ENCODE data around the gene CEMIP. TPM values are rescaled to one million over a fixed set of nuclear protein-coding genes. Genes with fewer than 3 reads are reported as not detected.
A peak's percentile ranks its signal among the peaks of the same experiment; 100 is the strongest.

CEMIP gene
- total and polyA plus RNA-seq, 12 donors, result 0.01 to 1.9 (median 0.23) TPM; not detected in 1

GRCh38 chr15:80989081-80989517 is 209.9 kb downstream of the CEMIP start:
- peaks cover 3 to 77% (median 70%) of the 10 kb centered on the region in 9 donors for H3K4me1 ChIP-seq
- H3K36me3 ChIP-seq, result no peaks in the 10 kb centered on the region
- no peak for DNase-seq
- TF ChIP-seq CTCF (IDR thresholded peaks at IDR 0.05), result no peak
- intact Hi-C loops (cut with DNase I), result no loop called here
- ATAC-seq, result peak in 2 of 8 donors; percentile 0 to 3
- H3K27me3 ChIP-seq, result no peaks in the 10 kb centered on the region
- H3K4me3 ChIP-seq, result peak overlapping the region; percentile 64 to 97 (median 80)
- H3K27ac ChIP-seq, result peak overlapping the region; percentile 71 to 94 (median 91)
- 0% methylated on average over 7 of the region's 7 CpGs for WGBS, 2 donors
- no peaks in the 10 kb centered on the region for H3K9me3 ChIP-seq

GRCh38 chr15:80989518-80990478 is 210.6 kb downstream of the CEMIP start, which contains the start of gene MESD:
Gene MESD (minus strand): TSS chr15:80989819. CDS start chr15:80989791, 28 bp downstream.
- Histone ChIP-seq H3K9me3 (no peaks in the 10 kb centered on the region), H3K27me3 (no peaks in the 10 kb centered on the region), H3K27ac (peak within 1 kb of the TSS; percentile 84 to 94 (median 91)), H3K4me3 (peak within 1 kb of the TSS; percentile 64 to 97 (median 80)), H3K4me1 (peaks cover 3 to 70% (median 63%) of the 10 kb centered on the region in 9 donors), H3K36me3 (no peaks in the 10 kb centered on the region)
- TF ChIP-seq CTCF (IDR thresholded peaks at IDR 0.05), result no peak
- ATAC-seq (peak; percentile 98 to 99 (median 99)), DNase-seq (peak; percentile 98 to 100)
- intact Hi-C loops (cut with DNase I), result loop anchor here in 1 of 10 donors (1.0 kb wide), 1 partner anchor 11 kb away; the partner anchor contains the start of gene TLNRD1
- 1% methylated on average over 63 of the region's 63 CpGs for WGBS, 2 donors

- no peaks in the 10 kb centered on the region for H3K9me3 ChIP-seq
- peak overlapping the region; percentile 84 to 94 (median 91) for H3K27ac ChIP-seq
- intact Hi-C loops (cut with DNase I), result loop anchor here in 1 of 10 donors (1.0 kb wide), 1 partner anchor 9 kb away; the partner anchor contains the start of gene TLNRD1
- no peak for TF ChIP-seq CTCF (IDR thresholded peaks at IDR 0.05)
- 90 to 97% methylated on average over 1 of the region's 1 CpG for WGBS, 2 donors
- no peak overlapping the region for H3K4me3 ChIP-seq
- H3K4me1 ChIP-seq, result peaks cover 3 to 59% (median 52%) of the 10 kb centered on the region in 9 donors
- no peak for ATAC-seq
- DNase-seq, result no peak
- H3K27me3 ChIP-seq, result no peaks in the 10 kb centered on the region
- no peaks in the 10 kb centered on the region for H3K36me3 ChIP-seq
Observed at GRCh38 chr15:80990955-80991354, 211.8 kb downstream of the CEMIP start.

GRCh38 chr15:80991421-80991820 is 212.3 kb downstream of the CEMIP start:
- intact Hi-C loops (cut with DNase I), result no loop called here
- peak; percentile 32 to 75 for DNase-seq
- ATAC-seq, result peak in 6 of 8 donors; percentile 33 to 63 (median 61)

More at GRCh38 chr15:80991421-80991820, 212.3 kb downstream of the CEMIP start:
- 55% methylated on average over 5 of the region's 5 CpGs for WGBS, 2 donors
- H3K4me1 ChIP-seq, result peaks cover 3 to 54% (median 48%) of the 10 kb centered on the region in 9 donors
- peak in 3 of 9 donors; percentile 19 to 43 (median 34) for TF ChIP-seq CTCF (IDR thresholded peaks at IDR 0.05)
- H3K9me3 ChIP-seq, result peaks cover 0 to 3% (median 0%) of the 10 kb centered on the region in 11 donors
- peak overlapping the region; percentile 84 to 94 (median 91) for H3K27ac ChIP-seq
- H3K27me3 ChIP-seq, result no peaks in the 10 kb centered on the region
- H3K36me3 ChIP-seq, result no peaks in the 10 kb centered on the region
- no peak overlapping the region for H3K4me3 ChIP-seq

Measured in heart right ventricle (tissue), 16 donors.